ENCODE results near the gene DSCAM. TPM values are rescaled to one million over a fixed set of nuclear protein-coding genes. Genes with fewer than 3 reads are reported as not detected.

The DSCAM gene
- total and polyA plus RNA-seq, 2 donors (not counting 1 experiment from before 2014, with no cell fraction given) = under 0.01 to 0.01 TPM

- no peak for TF ChIP-seq EZH2 (IDR thresholded peaks at IDR 0.05; ENCODE audit: low read length, missing control alignments)
- no peak for TF ChIP-seq CTCF (conservative IDR thresholded peaks at IDR 0.05 in 1 of 2, IDR thresholded peaks at IDR 0.05 in 1 of 2; ENCODE audit: low read depth in 1 of 2, low read length in 2 of 2)
- Histone ChIP-seq H3K4me3 (replicated peaks in 1 of 4; ENCODE audit: control extremely low read depth in 1 of 4, insufficient read depth in 1 of 4, low read depth in 3 of 4, low read length in 4 of 4) (no peak overlapping the region), H3K4me1 (ENCODE audit: control insufficient read depth, extremely low read depth, insufficient read depth, low read length) (no peaks in the 10 kb centered on the region), H3K9ac (ENCODE audit: insufficient read depth, low read length) (no peak overlapping the region), H3K27ac (ENCODE audit: insufficient read depth, low read length) (no peak overlapping the region), H4K20me1 (ENCODE audit: control insufficient read depth, extremely low read depth, insufficient read depth, low read length) (no peaks in the 10 kb centered on the region), H3K36me3 (ENCODE audit: control insufficient read depth, insufficient read depth, low read length) (no peaks in the 10 kb centered on the region), H3K27me3 (ENCODE audit: control insufficient read depth, insufficient read depth, low read length) (no peaks in the 10 kb centered on the region), H2AFZ (ENCODE audit: low read length) (no peak overlapping the region), H3K79me2 (ENCODE audit: control insufficient read depth, insufficient read depth, low read length) (no peaks in the 10 kb centered on the region), H3K9me3 (ENCODE audit: control insufficient read depth, insufficient read depth, low read depth, low read length) (no peaks in the 10 kb centered on the region), H3K4me2 (ENCODE audit: extremely low read depth, insufficient read depth, low read length) (no peak overlapping the region)
- no peak for DNase-seq (ENCODE audit: low read depth in 2 of 2)
Measured at GRCh38 chr21:40706176-40706575, 140.8 kb downstream of the DSCAM start.

DNA sequence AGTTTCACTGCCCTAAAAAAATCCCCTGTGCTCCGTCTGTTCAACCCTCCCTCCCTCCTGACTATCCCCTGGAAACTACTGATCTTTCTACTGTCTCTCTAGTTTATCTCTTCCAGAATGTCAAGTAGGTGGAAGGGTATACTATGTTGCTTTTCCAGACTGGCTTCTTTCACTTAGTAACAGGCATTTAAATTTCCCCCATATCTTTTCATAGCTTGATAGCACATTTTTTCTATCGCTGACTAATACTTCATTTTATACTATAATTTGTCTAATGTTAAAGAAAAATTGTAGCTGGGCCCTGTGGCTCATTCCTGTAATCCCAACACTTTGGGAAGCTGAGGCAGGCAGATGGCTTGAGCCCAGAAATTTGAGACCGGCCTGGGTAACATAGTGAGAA is 142.8 kb downstream of the DSCAM start:
- Histone ChIP-seq H3K9ac (ENCODE audit: insufficient read depth, low read length) (no peak overlapping the region), H4K20me1 (ENCODE audit: control insufficient read depth, extremely low read depth, insufficient read depth, low read length) (no peaks in the 10 kb centered on the region), H3K27me3 (ENCODE audit: control insufficient read depth, insufficient read depth, low read length) (no peaks in the 10 kb centered on the region), H3K4me1 (ENCODE audit: control insufficient read depth, extremely low read depth, insufficient read depth, low read length) (no peaks in the 10 kb centered on the region), H3K79me2 (ENCODE audit: control insufficient read depth, insufficient read depth, low read length) (no peaks in the 10 kb centered on the region), H3K36me3 (ENCODE audit: control insufficient read depth, insufficient read depth, low read length) (no peaks in the 10 kb centered on the region), H3K4me2 (ENCODE audit: extremely low read depth, insufficient read depth, low read length) (no peak overlapping the region), H3K9me3 (ENCODE audit: control insufficient read depth, insufficient read depth, low read depth, low read length) (no peaks in the 10 kb centered on the region), H3K27ac (ENCODE audit: insufficient read depth, low read length) (no peak overlapping the region), H2AFZ (ENCODE audit: low read length) (no peak overlapping the region), H3K4me3 (replicated peaks in 1 of 4; ENCODE audit: control extremely low read depth in 1 of 4, insufficient read depth in 1 of 4, low read depth in 3 of 4, low read length in 4 of 4) (no peak overlapping the region)
- TF ChIP-seq CTCF (conservative IDR thresholded peaks at IDR 0.05 in 1 of 2, IDR thresholded peaks at IDR 0.05 in 1 of 2; ENCODE audit: low read depth in 1 of 2, low read length in 2 of 2) (no peak), EZH2 (IDR thresholded peaks at IDR 0.05; ENCODE audit: low read length, missing control alignments) (no peak)
- DNase-seq (ENCODE audit: low read depth in 2 of 2) = no peak

GRCh38 chr21:40699366-40699765 is 147.6 kb downstream of the DSCAM start:
- no peak for DNase-seq (ENCODE audit: low read depth in 2 of 2)
- H3K27me3 ChIP-seq (ENCODE audit: control insufficient read depth, insufficient read depth, low read length) = no peaks in the 10 kb centered on the region
- H3K9me3 ChIP-seq (ENCODE audit: control insufficient read depth, insufficient read depth, low read depth, low read length) = no peaks in the 10 kb centered on the region
- H2AFZ ChIP-seq (ENCODE audit: low read length) = no peak overlapping the region
- no peak overlapping the region for H3K4me3 ChIP-seq (replicated peaks in 1 of 4; ENCODE audit: control extremely low read depth in 1 of 4, insufficient read depth in 1 of 4, low read depth in 3 of 4, low read length in 4 of 4)
- H3K27ac ChIP-seq (ENCODE audit: insufficient read depth, low read length) = no peak overlapping the region
- H3K4me1 ChIP-seq (ENCODE audit: control insufficient read depth, extremely low read depth, insufficient read depth, low read length) = no peaks in the 10 kb centered on the region
- no peaks in the 10 kb centered on the region for H4K20me1 ChIP-seq (ENCODE audit: control insufficient read depth, extremely low read depth, insufficient read depth, low read length)
- no peak overlapping the region for H3K9ac ChIP-seq (ENCODE audit: insufficient read depth, low read length)
- H3K4me2 ChIP-seq (ENCODE audit: extremely low read depth, insufficient read depth, low read length) = no peak overlapping the region
- H3K36me3 ChIP-seq (ENCODE audit: control insufficient read depth, insufficient read depth, low read length) = no peaks in the 10 kb centered on the region
- no peak for TF ChIP-seq EZH2 (IDR thresholded peaks at IDR 0.05; ENCODE audit: low read length, missing control alignments)
- H3K79me2 ChIP-seq (ENCODE audit: control insufficient read depth, insufficient read depth, low read length) = no peaks in the 10 kb centered on the region
